GM12873 (cell line): ENCODE data around the gene HDGFL3.

Experiments used
- CTCF ChIP-seq: IDR thresholded peaks from 2 replicates; pipeline ENCODE4 v1.5.1; 2012; ENCODE audit warnings: low read depth, mild to moderate bottlenecking, moderate library complexity, low read length, control low read depth; ENCODE audit not compliant: insufficient read depth; ENCODE audit errors: missing control alignments

The HDGFL3 gene

DNA sequence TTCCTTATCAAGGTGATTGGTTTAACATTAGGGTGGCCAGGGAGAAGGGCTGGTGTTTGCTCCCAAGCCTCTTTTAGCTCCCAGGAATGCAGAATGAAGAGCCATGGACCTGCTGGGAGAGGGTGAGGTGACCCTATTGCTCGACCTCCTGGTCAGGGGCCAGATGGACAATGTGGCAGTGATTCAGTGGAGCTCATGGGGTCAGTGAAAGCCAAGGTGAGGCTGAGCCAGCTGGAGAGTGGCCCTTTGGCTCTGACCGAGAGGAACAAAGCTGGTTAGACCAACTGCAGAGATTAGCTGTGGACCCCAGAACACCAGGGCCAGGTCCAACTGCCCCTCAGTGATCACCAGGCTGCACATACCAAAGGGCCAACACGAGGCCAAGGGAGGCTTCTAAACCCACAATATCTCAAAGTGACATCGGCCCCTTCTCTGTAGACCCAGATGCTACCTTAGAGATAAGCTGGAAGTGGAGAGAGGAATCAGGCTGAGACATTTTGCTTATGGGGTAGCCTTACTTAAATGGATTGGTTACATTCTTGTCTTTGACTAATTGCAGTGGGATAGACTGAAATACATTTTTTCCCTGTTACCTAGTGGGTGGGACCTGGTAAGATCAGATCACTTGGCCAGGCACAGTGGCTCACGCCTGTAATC, 124.8 kb downstream of the HDGFL3 start:
- no peak for TF ChIP-seq CTCF

- TF ChIP-seq CTCF: no peak
Observed at GRCh38 chr15:83081256-83082014, 126.2 kb downstream of the HDGFL3 start.

DNA sequence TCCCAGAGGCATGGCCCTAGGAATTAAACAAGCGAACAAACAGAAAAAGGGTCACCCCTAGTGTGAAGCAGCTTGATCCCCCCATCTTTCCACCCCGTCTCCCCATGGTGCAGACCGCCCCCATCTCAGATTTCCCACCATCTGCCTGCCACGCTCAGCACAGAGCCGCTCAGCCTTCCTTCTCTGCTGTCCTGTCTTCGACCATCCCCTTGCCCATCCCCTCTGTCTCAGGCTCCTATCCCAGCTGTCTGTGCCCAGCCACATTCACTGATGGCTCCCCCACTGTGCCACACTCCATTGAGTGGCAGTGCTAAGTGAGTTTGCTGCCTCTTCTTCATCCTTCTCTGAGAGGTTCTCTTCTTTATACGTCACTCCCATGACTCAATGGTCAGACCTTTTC, 128.9 kb downstream of the HDGFL3 start:
- no peak for TF ChIP-seq CTCF
